ENCODE results near the gene GRAMD4.

Gene GRAMD4

DNA sequence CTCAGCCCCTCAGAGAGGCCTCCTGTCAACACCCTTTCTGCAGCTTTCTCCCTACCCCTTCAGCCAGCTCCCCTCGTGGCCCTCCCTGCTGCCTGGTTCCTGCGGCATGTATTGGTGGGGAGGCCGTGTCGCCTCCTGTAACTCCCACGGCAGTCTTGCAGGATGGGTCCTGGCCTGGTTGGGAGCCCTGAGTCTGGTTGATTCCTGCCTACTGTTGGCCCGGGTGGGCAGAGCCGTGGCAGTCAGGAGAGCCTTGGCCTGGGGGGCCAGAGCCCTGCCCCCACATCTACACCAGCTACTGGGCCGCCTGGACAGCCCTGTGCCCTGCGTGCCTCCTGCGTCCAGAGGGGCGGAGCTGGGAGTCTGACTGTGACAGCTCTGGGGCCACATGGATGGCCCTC, 30.3 kb upstream of the GRAMD4 start:
- no peak for DNase-seq (ENCODE audit: extremely low read depth, low read depth)
- TF ChIP-seq, protein P1, sequence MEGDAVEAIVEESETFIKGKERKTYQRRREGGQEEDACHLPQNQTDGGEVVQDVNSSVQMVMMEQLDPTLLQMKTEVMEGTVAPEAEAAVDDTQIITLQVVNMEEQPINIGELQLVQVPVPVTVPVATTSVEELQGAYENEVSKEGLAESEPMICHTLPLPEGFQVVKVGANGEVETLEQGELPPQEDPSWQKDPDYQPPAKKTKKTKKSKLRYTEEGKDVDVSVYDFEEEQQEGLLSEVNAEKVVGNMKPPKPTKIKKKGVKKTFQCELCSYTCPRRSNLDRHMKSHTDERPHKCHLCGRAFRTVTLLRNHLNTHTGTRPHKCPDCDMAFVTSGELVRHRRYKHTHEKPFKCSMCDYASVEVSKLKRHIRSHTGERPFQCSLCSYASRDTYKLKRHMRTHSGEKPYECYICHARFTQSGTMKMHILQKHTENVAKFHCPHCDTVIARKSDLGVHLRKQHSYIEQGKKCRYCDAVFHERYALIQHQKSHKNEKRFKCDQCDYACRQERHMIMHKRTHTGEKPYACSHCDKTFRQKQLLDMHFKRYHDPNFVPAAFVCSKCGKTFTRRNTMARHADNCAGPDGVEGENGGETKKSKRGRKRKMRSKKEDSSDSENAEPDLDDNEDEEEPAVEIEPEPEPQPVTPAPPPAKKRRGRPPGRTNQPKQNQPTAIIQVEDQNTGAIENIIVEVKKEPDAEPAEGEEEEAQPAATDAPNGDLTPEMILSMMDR (IDR thresholded peaks at IDR 0.05; ENCODE audit: low read depth, low read length): no peak

DNA sequence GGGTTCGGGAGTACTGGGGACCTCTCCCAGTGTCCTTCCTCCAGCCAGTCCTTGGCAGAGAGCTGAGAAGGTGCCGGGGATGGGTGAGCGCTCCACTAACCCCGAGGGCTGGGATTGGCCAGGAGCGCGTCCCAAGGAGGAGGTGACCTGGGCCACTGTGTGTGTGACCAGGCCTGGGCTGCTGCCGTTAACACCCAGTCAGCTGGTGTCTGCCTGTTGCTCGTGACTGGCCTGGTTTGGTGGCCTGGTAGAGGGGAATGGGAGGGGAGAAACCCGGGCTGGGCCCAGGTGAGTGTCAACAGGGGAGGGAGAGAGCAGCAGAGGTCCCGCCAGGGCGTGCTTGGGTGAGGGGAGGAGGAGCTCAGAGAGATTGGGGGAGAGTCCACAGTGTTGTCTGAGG, 29.9 kb upstream of the GRAMD4 start:
- TF ChIP-seq, protein P1 (IDR thresholded peaks at IDR 0.05; ENCODE audit: low read depth, low read length): no peak

DNA sequence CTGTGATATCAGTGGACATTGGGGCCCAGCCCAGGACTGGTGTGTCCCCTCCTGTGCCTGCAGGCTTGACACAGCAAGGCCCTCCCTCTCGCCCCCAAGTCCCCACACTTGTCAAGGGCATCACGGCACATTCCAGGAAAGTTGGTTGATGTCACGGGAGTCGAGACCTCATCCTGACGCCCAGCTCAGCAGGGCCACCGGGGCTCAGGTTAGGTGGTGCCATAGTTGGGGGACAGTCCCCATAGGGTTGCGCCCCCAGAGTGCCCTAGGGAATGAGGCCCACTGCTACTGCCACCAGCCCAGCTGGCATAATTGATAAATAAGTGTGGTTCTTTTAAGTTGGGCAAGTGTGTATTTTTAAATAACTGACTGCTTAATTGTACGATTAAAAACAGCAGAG, 28.3 kb upstream of the GRAMD4 start:
- TF ChIP-seq, protein P1 (IDR thresholded peaks at IDR 0.05; ENCODE audit: low read depth, low read length): no peak
- DNase-seq (ENCODE audit: extremely low read depth, low read depth): no peak

More for the DNA sequence above, 29.9 kb upstream of the GRAMD4 start:
- no peak for DNase-seq (ENCODE audit: extremely low read depth, low read depth)

DNA sequence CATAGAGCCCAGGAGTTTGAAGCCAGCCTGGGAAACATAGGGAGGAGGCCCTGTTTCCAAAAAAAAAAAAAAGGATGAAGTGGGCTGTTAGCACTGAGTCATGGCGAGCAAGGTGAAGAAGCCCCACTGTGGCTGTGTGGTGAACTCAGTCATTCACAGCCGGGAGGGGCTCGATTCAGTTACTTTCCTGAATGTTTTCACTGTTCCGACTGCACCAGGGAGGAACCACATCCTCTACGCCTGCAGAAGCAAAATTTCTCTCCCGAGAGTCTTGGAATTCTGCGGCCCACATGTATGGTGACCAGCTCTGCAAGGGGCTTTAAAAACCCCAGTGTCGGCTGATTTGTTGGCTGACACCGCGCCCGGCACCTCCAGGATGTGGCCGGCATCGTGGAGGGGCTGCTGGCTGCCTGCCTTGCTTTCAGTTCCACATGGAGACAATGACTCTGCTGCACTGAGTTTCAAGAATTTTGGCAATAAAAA, 27.8 kb upstream of the GRAMD4 start:
- TF ChIP-seq, protein P1 (IDR thresholded peaks at IDR 0.05; ENCODE audit: low read depth, low read length): no peak
- no peak for DNase-seq (ENCODE audit: extremely low read depth, low read depth)

DNA sequence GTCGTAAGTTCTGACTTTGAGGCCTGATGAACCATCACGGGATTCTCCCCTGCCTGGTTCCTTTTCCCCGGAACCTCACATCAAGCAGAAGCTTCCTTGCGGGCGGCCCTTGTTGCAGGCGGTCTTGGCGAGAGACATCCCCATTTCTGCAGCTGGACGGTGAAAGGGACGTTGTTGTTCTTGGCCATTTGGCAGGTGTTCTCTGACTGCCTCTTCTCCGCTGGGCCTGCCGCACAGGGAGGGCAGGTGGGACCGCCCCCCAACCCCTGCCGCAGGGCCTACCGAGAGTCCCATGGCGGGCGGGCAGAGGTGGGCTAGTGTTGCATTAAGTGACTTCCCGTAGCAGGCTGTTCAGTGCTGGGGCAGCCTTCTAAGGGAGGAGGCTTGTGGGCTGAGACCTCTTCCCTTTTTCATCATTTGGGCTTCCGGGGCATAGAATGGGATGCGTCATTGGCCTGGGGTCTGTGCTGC, 26.9 kb upstream of the GRAMD4 start:
- TF ChIP-seq, protein P1 (IDR thresholded peaks at IDR 0.05; ENCODE audit: low read depth, low read length): no peak
- DNase-seq (ENCODE audit: extremely low read depth, low read depth): no peak

DNA sequence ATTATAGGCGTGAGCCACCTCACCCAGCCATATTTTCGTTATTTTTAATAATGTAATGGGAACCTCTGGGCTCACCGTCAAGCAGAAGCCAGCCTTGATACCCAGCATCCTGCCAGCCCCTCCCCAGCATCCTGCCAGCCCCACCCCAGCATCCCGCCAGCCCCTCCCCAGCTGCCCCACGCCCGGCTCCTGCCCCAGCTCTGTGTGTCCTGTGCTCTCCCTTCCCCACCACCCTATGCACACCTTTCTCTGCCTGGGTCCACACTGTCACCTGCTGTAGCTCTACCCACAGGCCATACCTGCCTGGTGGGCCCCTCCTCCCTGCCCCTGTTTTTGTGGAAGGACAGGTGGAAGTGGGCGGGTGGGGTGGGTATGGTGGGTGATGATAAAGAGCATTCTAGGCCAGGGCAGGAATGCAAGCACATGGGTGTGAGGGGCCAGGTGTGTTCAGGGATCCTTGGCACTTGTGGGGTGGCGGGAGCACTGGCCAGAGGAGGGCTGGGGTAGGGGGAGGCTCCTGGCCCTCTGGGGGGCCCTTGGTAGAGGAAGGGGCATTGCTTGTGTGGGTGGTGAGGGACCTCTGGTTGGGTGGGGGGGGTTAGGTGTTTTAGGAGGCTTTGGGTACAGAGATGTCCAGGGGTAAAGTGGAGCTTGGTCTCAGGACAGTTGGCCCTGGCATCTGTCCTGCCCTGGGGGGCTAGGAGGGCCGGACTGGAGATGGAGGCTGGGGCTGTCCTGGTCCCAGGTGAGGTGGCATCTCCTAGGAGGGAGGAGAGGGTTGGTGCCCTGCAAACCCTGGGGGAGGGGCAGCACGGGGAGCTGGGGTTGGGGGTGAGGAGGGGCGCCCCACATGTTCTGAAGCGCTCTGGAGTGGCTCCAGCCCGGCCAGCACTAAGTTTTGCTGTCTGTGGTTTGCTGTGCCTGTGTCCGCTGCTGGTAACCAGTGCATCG, 25.9 kb upstream of the GRAMD4 start:
- no peak for DNase-seq (ENCODE audit: extremely low read depth, low read depth)
- TF ChIP-seq, protein P1 (IDR thresholded peaks at IDR 0.05; ENCODE audit: low read depth, low read length): no peak

DNA sequence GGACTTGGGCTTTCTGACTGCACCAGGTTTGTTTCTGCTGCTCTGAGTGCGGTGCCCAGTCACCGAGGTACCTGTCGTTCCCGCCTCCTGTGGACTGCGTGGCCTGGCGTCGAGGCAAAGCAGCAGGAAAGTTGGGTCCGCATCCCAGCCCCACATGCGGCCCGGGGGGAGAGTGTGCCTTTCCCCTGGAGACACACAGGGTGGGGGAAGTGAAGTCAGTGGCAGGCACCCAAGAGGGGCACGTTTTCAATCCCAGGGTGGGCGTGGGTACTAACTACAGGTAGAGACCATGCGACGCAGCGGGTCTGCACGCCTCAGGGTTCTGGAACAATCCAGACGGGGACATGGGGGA, 25.3 kb upstream of the GRAMD4 start:
- no peak for DNase-seq (ENCODE audit: extremely low read depth, low read depth)
- TF ChIP-seq, protein P1 (IDR thresholded peaks at IDR 0.05; ENCODE audit: low read depth, low read length): no peak
